ENCODE measurements around the gene CNTNAP2.
"Not testable (repeated sequence)": the region's sequence is repeated elsewhere in the genome, so short reads cannot be mapped to it uniquely, and the experiment has no call there.

The CNTNAP2 gene

DNA sequence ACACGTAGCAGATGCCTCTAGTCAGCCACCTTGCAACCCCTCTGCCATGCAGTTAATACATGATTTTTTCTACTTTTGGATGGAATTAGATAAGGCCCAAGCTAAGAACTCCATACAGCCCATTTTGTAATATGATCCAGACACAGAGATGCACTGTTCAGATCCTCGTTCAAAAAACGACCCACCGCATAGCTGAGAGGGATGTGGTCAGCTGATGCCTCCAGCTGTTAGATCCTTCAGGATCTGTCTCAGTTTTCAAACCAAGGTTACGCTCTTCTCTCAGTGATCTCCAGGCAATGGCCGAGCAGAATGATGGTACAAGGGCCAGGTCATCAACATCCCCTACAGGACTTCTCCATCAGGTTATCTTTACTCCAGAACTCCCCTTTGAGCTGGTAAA, 1592.3 kb downstream of the CNTNAP2 start:
- DNase-seq: no peak

DNA sequence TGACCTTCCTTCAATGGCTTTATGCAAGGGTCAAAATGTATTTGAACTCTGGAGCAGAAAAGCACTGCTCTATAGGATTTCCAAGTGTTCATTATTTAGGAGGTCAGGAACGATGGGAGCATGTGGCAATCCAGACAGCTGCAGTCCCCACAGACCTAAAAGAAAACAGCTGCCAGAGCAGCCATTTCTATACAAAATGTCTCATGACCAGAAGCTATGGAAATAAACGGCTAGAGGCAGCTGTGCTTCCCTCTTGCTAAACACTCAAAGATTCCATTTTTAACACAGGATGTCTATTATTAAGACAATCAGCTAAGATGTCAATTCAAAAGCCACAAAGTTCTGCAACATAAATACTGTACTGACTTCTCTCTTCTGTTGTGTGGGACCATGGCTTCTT, 1594.8 kb downstream of the CNTNAP2 start:
- no peak for DNase-seq

- no peak for DNase-seq
These were observed 1605.6 kb downstream of the CNTNAP2 start for GRCh38 chr7:147721962-147722830.

DNA sequence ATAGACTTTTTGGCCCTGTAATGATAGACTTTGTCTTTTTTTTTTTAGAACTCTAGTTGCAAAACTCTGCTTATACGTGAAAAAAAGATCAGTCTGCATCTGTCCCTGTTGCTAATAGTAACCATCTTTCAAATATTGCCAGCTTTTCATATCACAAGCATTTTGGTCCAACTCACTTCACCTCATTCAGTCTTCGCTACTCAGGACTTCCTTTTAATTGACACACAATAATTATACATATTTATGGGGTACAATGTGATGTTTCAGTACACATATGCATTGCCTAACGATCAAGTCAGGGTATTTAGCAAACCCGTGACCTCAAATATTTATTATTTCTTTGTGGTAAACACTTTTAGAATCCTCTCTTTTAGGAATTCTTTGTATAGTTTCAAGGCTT, 1606.9 kb downstream of the CNTNAP2 start:
- no peak for DNase-seq

- no peak for DNase-seq
These were observed 1614.7 kb downstream of the CNTNAP2 start for GRCh38 chr7:147731311-147731710.

DNA sequence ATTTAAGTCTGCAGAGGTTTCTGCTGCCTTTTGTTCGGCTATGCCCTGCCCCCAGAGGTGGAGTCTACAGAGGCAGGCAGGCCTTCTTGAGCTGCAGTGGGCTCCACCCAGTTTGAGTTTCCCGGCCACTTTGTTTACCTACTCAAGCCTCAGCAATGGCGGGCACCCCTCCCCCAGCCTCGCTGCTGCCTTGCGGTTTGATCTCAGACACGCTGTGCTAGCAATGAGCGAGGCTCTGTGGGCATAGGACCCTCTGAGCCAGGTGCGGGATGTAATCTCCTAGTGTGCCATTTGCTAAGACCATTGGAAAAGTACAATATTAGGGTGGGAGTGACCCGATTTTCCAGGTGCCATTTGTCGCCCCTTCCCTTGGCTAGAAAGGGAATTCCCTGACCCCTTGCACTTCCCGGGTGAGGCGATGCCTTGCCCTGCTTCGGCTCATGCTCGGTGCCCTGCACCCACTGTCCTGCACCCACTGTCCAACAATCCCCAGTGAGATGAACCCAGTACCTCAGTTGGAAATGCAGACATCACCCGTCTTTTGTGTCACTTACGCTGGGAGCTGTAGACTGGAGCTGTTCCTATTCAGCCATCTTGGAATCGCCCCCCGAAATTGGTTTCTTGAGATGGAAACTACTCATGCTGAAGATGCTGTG, 1621.1 kb downstream of the CNTNAP2 start:
- DNase-seq: not testable (repeated sequence)

DNA sequence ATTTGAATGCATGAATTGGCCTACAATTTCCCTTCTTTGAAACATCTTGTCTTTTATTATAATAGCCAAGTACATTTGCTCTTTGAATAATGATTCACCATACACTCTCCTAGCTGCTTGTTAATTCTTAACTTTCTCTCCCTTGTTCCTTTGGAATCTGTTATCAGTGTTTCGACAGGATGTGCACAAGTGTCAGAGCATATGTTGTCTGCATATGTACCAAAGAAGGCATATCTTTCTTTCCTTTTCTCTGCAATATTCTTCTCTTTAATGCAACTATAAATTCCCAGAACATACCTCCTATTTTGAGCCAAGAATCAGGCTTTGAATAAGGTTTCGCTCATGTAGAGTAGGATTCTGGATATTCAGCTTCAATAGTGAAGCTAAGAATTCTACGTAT, 1625.7 kb downstream of the CNTNAP2 start:
- no peak for DNase-seq

GRCh38 chr7:147756300-147756699, 1639.7 kb downstream of the CNTNAP2 start:
- no peak for DNase-seq

DNA sequence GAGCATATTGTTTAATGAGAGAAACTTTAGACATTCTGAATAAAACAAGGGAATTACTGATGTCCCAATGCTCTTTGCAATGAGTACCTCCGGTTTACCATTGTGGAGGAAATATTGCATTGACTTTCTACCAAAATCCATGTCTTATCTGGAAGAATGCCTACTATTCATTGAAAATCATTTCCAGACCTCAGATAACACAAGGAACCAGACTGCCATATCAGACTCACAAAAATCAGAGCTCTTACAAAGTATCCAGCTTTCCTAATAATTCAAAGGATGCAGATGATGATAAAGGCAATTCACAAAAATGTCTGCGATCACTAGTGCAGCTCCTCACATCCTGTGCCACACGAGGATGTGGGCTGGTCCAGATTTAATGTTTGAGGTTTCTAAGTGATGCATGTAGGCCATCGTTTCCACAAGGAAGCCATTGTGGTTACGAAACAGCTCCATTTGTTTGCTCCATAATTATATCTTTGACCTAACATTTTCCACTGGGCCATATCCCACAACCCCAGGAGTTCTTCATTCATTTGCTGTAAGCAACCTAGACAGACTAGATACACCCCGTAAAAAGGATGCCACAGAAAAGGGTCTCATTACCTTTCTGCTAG, 1642.8 kb downstream of the CNTNAP2 start:
- DNase-seq: no peak

- no peak for DNase-seq
These were observed 1648.7 kb downstream of the CNTNAP2 start for GRCh38 chr7:147765301-147765700.

GRCh38 chr7:147771344-147771743, 1654.7 kb downstream of the CNTNAP2 start:
- DNase-seq: no peak

GRCh38 chr7:147774461-147774860, 1657.9 kb downstream of the CNTNAP2 start:
- DNase-seq: no peak

DNA sequence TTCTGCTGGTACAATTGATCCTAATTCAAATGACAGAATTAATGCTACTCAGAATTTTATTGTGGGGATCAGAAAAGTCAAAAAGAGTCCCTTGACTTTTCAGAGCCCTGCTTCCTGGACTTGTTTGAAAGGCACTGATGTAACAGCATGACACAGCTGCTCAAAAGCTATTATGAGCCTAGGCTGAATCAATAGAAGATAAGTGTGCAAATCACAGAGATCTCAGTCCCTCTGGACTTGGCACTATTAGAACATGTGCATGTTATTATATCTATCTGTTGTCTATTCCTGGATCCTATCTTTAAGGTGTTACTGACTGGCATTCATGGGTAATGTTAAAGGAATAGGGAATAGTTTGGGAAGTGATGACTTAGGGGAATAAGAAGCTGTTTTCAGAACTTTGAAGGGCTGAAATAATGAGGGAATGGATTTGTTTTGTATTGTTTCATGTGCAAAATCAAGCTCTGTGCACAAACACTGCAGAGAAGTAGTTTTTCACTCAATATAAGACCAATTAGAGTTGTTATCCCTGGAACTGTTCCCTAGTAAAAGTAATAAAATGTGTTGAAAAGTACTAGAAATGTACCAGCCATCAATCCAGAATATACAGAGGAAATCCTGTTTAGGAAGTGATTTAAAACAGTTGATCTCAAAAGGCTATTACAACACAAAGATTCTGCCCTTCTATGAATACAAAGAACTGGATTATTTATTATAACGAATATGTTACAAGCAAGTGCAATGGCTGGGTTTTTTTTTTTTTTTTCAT, 1659.1 kb downstream of the CNTNAP2 start:
- DNase-seq: no peak

DNA sequence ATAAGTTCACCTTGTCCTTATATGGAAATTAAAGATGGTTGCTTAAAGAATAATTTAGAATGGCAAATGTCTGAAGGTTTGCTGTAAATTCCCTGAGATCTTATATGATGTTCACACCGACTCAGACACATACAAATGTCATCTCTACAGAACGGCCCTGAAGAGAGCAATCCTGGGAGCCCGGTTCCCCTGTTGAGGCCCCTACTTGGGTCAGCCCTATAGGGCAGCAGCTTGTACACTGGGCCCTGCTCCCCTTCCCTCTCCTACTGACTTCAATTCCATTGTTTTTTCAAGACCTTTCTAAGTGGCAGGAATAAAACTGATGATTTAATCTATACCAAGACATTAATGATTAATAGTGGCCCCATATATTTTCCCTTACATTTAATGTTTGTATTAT, 1660.7 kb downstream of the CNTNAP2 start:
- DNase-seq: no peak

- DNase-seq: no peak
These were observed 1663.3 kb downstream of the CNTNAP2 start for GRCh38 chr7:147779949-147780348.

DNA sequence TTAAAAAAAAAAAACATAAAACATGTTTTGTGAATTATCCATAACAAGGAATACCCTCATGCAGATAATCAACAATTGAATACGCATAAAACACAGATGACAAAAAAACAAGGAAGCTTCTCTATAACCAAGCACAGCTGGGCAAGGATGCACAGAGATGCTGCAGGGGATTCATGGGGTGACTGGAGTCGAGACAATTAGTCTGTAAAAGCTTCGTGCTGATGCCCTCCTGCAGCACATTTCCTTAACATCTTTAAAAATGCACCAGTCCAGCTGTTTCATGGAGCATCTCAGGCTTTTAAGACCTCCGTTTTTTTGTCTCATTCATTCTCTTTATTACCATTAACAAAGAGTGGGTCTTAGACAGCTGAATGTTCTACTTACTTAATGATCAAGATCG, 1680.0 kb downstream of the CNTNAP2 start:
- DNase-seq: no peak

GRCh38 chr7:147798001-147798400, 1681.4 kb downstream of the CNTNAP2 start:
- no peak for DNase-seq

- DNase-seq: not testable (repeated sequence)
These were observed 1685.2 kb downstream of the CNTNAP2 start for GRCh38 chr7:147801762-147802161.

GRCh38 chr7:147803151-147803550, 1686.5 kb downstream of the CNTNAP2 start:
- no peak for DNase-seq

- DNase-seq: no peak
These were observed 1687.0 kb downstream of the CNTNAP2 start for GRCh38 chr7:147803606-147804005.

DNA sequence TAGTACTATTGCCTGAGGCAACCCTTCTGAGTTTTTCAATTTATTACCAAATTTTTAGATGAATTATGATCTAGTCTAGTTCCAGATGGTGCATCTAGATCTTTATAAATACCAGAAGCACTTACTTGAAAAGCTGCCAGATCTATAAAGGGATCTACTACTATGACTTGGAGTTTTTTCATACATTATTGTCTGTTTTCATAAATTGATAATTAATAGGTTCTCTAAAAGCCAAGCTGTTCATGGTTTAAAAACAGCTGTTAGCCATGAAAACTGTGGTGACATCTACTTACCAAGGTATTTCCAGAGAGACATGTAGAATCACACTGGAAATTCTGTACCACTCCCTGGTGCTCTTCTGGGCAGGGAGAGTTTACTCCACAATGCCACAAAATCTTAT, 1687.4 kb downstream of the CNTNAP2 start:
- no peak for DNase-seq

GRCh38 chr7:147805996-147806576, 1689.5 kb downstream of the CNTNAP2 start:
- no peak for DNase-seq

GRCh38 chr7:147809786-147810185, 1693.2 kb downstream of the CNTNAP2 start:
- no peak for DNase-seq
